ENCODE results near the gene TENM3. TPM values are rescaled to one million over a fixed set of nuclear protein-coding genes. Genes with fewer than 3 reads are reported as not detected.

Gene TENM3
- total and polyA plus RNA-seq, 3 donors from 2014 or later: 10.9 to 42.7 (median 42.2) TPM

DNA sequence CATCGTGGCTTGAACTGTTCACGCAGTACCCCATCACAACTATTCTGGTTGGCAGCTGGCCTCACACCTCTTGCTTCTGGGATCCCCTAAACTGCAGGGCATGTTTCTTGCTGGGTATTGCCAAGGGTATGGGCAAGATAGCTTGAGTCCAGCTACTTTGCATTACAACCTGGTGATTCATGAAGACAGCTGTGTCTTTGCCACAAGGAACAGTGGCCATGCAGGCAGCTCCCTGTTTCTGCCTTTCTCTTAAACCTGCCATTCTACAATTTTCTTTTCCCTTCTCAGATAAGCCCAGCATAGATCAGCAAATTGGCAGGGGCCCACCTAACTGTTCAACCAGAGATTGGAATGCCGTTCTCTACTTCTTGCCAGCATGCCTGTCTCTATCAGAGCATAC is 42.8 kb downstream of the TENM3 start:
- whole genome bisulfite sequencing, 2 donors: 89 to 99% methylated on average over 3 of the region's 3 CpGs
- no peak overlapping the region for H3K27ac ChIP-seq
- H3K27me3 ChIP-seq: no peaks in the 10 kb centered on the region
- intact Hi-C loops (cut with DNase I; ENCODE audit: low total_unique reads): no loop called here
- no peaks in the 10 kb centered on the region for H3K4me1 ChIP-seq
- TF ChIP-seq POLR2A (IDR thresholded peaks at IDR 0.05): no peak
- no peak for TF ChIP-seq CTCF (IDR thresholded peaks at IDR 0.05)
- H3K4me3 ChIP-seq: no peak overlapping the region
- no peaks in the 10 kb centered on the region for H3K36me3 ChIP-seq (ENCODE audit: low read depth, missing control alignments)
- H3K9me3 ChIP-seq: no peaks in the 10 kb centered on the region
- no peak for DNase-seq

DNA sequence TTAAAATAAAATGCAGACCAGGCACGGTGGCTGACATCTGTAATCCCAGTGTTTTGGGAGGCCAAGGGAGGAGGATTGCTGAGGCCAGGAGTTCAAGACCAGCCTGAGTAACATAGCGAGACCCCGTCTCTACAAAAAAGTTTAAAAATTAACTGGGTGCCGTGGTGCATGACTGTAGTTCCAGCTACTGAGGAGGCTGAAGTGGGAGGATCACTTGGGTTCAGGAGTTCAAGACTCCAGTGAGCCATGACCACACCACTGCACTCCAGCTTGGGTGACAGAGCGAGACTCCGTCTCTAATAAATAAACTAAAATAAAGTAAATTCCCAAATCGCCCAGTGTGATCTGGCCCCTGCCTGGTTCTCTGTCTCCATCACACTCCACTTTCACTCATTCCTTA is 43.7 kb downstream of the TENM3 start:
- WGBS, 2 donors: 95 to 96% methylated on average over 7 of the region's 7 CpGs

DNA sequence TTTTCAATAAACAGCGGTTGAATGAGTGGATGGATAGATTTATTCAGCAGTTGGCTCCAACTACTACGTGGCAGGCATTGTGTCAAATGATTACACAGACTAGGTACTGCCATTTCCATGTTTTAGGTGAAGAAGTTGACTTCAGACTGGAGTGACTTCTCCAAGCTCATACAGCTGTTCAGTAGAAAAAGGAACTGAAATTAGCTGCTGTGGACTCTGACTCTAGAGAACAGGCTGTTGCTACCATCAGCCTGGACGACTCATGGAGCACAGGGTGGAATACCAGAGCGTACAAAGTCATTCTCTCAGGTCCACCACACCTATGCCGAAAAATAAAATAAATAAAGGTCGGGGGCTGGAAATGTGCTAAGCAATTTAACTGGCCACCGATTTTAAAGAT is 45.3 kb downstream of the TENM3 start:
- H3K36me3 ChIP-seq (ENCODE audit: low read depth, missing control alignments): no peaks in the 10 kb centered on the region
- H3K27ac ChIP-seq: no peak overlapping the region
- no peaks in the 10 kb centered on the region for H3K27me3 ChIP-seq
- no peak for TF ChIP-seq CTCF (IDR thresholded peaks at IDR 0.05)
- TF ChIP-seq POLR2A (IDR thresholded peaks at IDR 0.05): no peak
- 92 to 94% methylated on average over 7 of the region's 7 CpGs for WGBS, 2 donors
- H3K9me3 ChIP-seq: no peaks in the 10 kb centered on the region
- no peaks in the 10 kb centered on the region for H3K4me1 ChIP-seq
- intact Hi-C loops (cut with DNase I; ENCODE audit: low total_unique reads): no loop called here
- no peak for DNase-seq
- H3K4me3 ChIP-seq: no peak overlapping the region

More for the DNA sequence above, 43.7 kb downstream of the TENM3 start:
- Histone ChIP-seq H3K27me3 (no peaks in the 10 kb centered on the region), H3K4me1 (no peaks in the 10 kb centered on the region), H3K4me3 (no peak overlapping the region), H3K27ac (no peak overlapping the region), H3K9me3 (no peaks in the 10 kb centered on the region), H3K36me3 (ENCODE audit: low read depth, missing control alignments) (no peaks in the 10 kb centered on the region)
- DNase-seq: no peak
- no peak for TF ChIP-seq CTCF (IDR thresholded peaks at IDR 0.05)
- no peak for TF ChIP-seq POLR2A (IDR thresholded peaks at IDR 0.05)
- intact Hi-C loops (cut with DNase I; ENCODE audit: low total_unique reads): no loop called here

- DNase-seq: no peak
- Histone ChIP-seq H3K27ac (no peak overlapping the region), H3K36me3 (ENCODE audit: low read depth, missing control alignments) (no peaks in the 10 kb centered on the region), H3K4me1 (no peaks in the 10 kb centered on the region), H3K4me3 (no peak overlapping the region), H3K27me3 (no peaks in the 10 kb centered on the region), H3K9me3 (no peaks in the 10 kb centered on the region)
- WGBS, 2 donors: 83 to 91% methylated on average over 13 of the region's 13 CpGs
- intact Hi-C loops (cut with DNase I; ENCODE audit: low total_unique reads): no loop called here
- TF ChIP-seq CTCF (IDR thresholded peaks at IDR 0.05): no peak
- TF ChIP-seq POLR2A (IDR thresholded peaks at IDR 0.05): no peak
These were observed 46.6 kb downstream of the TENM3 start for GRCh38 chr4:182289809-182290208.

DNA sequence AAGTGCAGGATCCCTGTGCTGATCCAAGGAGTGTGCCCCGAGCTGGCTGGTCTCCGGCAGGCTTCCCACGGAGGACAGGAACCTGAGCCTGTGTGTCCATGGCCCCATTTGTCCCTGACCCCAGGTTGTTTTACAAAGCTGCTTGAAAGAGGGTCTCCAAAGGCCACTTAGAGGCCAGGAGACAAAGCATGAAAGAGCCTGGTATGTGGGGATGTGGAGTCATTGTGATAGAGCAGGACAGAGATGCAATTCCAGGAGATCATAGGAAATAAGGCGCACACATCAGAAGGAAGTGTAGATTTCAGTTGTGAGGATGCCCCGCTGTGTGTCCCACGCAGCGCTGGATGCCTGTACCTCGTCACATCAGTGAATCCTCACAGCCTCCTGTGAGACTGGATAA is 48.0 kb downstream of the TENM3 start:
- no peaks in the 10 kb centered on the region for H3K36me3 ChIP-seq (ENCODE audit: low read depth, missing control alignments)
- no peaks in the 10 kb centered on the region for H3K9me3 ChIP-seq
- no peaks in the 10 kb centered on the region for H3K4me1 ChIP-seq
- no peaks in the 10 kb centered on the region for H3K27me3 ChIP-seq
- DNase-seq: no peak
- no peak overlapping the region for H3K4me3 ChIP-seq
- WGBS, 2 donors: 85 to 92% methylated on average over 8 of the region's 8 CpGs
- no peak overlapping the region for H3K27ac ChIP-seq
- intact Hi-C loops (cut with DNase I; ENCODE audit: low total_unique reads): no loop called here
- no peak for TF ChIP-seq CTCF (IDR thresholded peaks at IDR 0.05)
- TF ChIP-seq POLR2A (IDR thresholded peaks at IDR 0.05): no peak

All from testis (tissue), 3 donors.